HCEC 1CT (cell line): ENCODE results near the gene LGALS9.

Experiments
- DNase-seq: peaks from one replicate; pipeline ENCODE4 v3.0.0-alpha.2; 2017

LGALS9 gene

GRCh38 chr17:27630607-27631410 is at the start of gene LGALS9:
TSS of gene LGALS9 (plus strand) at chr17:27631188. CDS start at chr17:27631266, 78 bp downstream.
- DNase-seq, result no peak

GRCh38 chr17:27582696-27583095 is 48.3 kb upstream of the LGALS9 start:
- no peak for DNase-seq

- no peak for DNase-seq
Measured at GRCh38 chr17:27585153-27585681, 45.8 kb upstream of the LGALS9 start.

- no peak for DNase-seq
Measured at GRCh38 chr17:27585792-27586191, 45.2 kb upstream of the LGALS9 start.

- no peak for DNase-seq
Measured at GRCh38 chr17:27586203-27586721, 44.7 kb upstream of the LGALS9 start.

GRCh38 chr17:27588354-27588753 is 42.6 kb upstream of the LGALS9 start:
- no peak for DNase-seq

- no peak for DNase-seq
Measured at GRCh38 chr17:27590864-27591263, 40.1 kb upstream of the LGALS9 start.

GRCh38 chr17:27591986-27592385 is 39.0 kb upstream of the LGALS9 start:
- DNase-seq, result no peak

GRCh38 chr17:27593232-27593856 is 37.6 kb upstream of the LGALS9 start:
- no peak for DNase-seq

GRCh38 chr17:27593857-27594255 is 37.1 kb upstream of the LGALS9 start:
- DNase-seq, result no peak

GRCh38 chr17:27595208-27595607 is 35.8 kb upstream of the LGALS9 start:
- DNase-seq, result no peak

- no peak for DNase-seq
Measured at GRCh38 chr17:27596096-27596495, 34.9 kb upstream of the LGALS9 start.

- no peak for DNase-seq
Measured at GRCh38 chr17:27596566-27597187, 34.3 kb upstream of the LGALS9 start.

- DNase-seq, result no peak
Measured at GRCh38 chr17:27597188-27597580, 33.8 kb upstream of the LGALS9 start.

GRCh38 chr17:27597783-27598320 is 33.1 kb upstream of the LGALS9 start:
- DNase-seq, result no peak

GRCh38 chr17:27598337-27599050 is 32.5 kb upstream of the LGALS9 start:
- DNase-seq, result no peak

- DNase-seq, result no peak
Measured at GRCh38 chr17:27600471-27600870, 30.5 kb upstream of the LGALS9 start.

GRCh38 chr17:27601069-27601974 is 29.7 kb upstream of the LGALS9 start:
- peak; percentile 35 for DNase-seq

- DNase-seq, result no peak
Measured at GRCh38 chr17:27601975-27602302, 29.0 kb upstream of the LGALS9 start.

- DNase-seq, result peak; percentile 42
Measured at GRCh38 chr17:27602721-27603420, 28.1 kb upstream of the LGALS9 start.

GRCh38 chr17:27603421-27603770 is 27.6 kb upstream of the LGALS9 start:
- DNase-seq, result no peak
